Stimulated activated CD8-positive, alpha-beta memory T cell treated with anti-CD3 and anti-CD28 coated beads, Interleukin-7, amount 100 ng/mL, for 4 hours (primary cell): ENCODE measurements around the gene LIPT1.
"Not testable (repeated sequence)": the region's sequence is repeated elsewhere in the genome, so short reads cannot be mapped to it uniquely, and the experiment has no call there.

Source experiments
- DNase-seq, 2 donors: peaks; one replicate each; pipeline ENCODE4 v3.0.0-alpha.2; 2020; ENCODE audit warnings: low read depth in 2 of 2

Gene LIPT1

GRCh38 chr2:99171377-99172140 is 16.8 kb downstream of the LIPT1 start:
- no peak for DNase-seq

GRCh38 chr2:99180755-99181623 is 26.2 kb downstream of the LIPT1 start, which contains the start of the genes MITD1 and MRPL30:
Gene MITD1, minus strand, starts transcription at chr2:99181058. Its CDS starts 77 bp downstream, at chr2:99180981.
Gene MRPL30, plus strand, starts transcription at chr2:99181184. Its CDS starts 5,020 bp downstream, at chr2:99186204.
- peak; percentile 82 to 88 for DNase-seq

GRCh38 chr2:99181624-99182000 is 26.8 kb downstream of the LIPT1 start:
- no peak for DNase-seq

- no peak for DNase-seq
Observed at GRCh38 chr2:99183025-99183424, 28.3 kb downstream of the LIPT1 start.

- DNase-seq = no peak
Observed at GRCh38 chr2:99184811-99185210, 30.0 kb downstream of the LIPT1 start.

GRCh38 chr2:99187011-99187410 is 32.2 kb downstream of the LIPT1 start:
- DNase-seq = no peak

GRCh38 chr2:99188357-99188756 is 33.6 kb downstream of the LIPT1 start:
- no peak for DNase-seq

- no peak for DNase-seq
Observed at GRCh38 chr2:99190548-99190947, 35.8 kb downstream of the LIPT1 start.

- not testable (repeated sequence) for DNase-seq
Observed at GRCh38 chr2:99192364-99192763, 37.6 kb downstream of the LIPT1 start.

- DNase-seq = no peak
Observed at GRCh38 chr2:99198103-99198841, 43.5 kb downstream of the LIPT1 start.

- no peak for DNase-seq
Observed at GRCh38 chr2:99200076-99200800, 45.5 kb downstream of the LIPT1 start.

GRCh38 chr2:99201959-99202678 is 47.4 kb downstream of the LIPT1 start:
- no peak for DNase-seq

GRCh38 chr2:99205491-99205890 is 50.7 kb downstream of the LIPT1 start:
- DNase-seq = no peak
